ENCODE measurements around the gene PLK4. TPM values are rescaled to one million over a fixed set of nuclear protein-coding genes. Genes with fewer than 3 reads are reported as not detected.

The PLK4 gene
- 1 to 10 TPM; 1.2 to 2.1 TPM for total RNA-seq

DNA sequence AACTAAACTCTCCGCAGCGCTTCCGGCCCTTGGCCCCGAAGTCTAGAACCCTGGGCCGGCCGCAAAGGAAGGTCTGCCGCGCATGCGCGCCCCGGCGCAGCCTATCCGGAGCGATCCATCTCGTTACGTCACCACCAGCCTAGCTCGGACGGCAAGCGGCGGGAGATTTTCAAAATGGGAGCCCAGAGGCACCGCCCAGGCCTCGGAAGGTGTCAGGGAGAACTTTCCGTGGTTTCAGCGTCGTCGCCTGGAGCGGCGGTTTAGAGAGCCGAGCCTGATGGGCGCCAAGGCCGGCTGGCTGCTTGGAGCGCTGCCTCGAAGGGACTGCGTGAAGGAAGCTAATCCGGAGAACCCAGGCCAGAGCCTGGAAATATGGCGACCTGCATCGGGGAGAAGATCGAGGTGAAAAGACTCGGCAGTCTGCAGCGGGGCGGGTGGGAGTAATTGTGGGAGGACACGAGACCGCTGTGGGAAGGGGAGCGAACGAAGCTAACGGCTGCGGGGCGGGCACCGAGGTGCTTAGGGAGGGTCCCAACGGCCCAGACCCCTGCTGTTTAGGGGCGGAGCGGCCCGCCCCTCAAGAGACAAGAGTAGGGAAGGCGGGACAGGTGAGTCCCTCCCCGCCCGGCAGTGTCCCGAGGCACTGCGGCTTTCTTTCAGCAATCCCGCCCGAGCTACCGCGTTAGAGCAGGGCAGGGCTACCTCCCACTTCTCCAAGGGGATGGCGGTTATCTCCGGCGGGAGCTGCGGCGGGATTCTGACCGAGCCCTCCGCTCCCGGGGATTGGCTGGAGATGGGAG lies at the start of gene PLK4:
Gene PLK4, plus strand, starts transcription at position 131 of the 800 bp plus-strand sequence. Its CDS starts 242 bp downstream, at position 373.
- ATAC-seq (ENCODE audit: insufficient number of reproducible peaks, low FRiP score, low read depth) (peak; percentile 98), DNase-seq (ENCODE audit: low spot score) (peak; percentile 71)

DNA sequence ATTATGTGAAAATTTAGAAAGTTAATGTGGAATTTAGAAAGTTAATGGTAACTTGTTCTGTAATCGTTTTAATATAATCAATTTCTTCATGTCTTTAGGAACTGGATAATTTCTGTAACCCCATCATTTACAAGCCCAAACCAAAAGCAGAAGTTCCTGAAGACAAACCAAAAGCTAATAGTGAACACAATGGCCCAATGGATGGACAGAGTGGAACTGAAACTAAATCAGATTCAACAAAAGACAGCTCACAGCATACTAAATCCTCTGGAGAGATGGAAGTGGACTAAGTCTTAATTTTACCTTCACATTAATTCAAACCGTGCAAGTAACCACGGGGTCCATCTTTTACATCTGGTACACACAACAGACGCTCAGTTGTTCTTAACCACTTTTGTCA lies 48.1 kb upstream of the PLK4 start:
- no peak overlapping the region for H3K4me3 ChIP-seq
- DNase-seq (ENCODE audit: low spot score) (no peak), ATAC-seq (ENCODE audit: insufficient number of reproducible peaks, low FRiP score, low read depth) (no peak)
- H3K4me1 ChIP-seq (ENCODE audit: control insufficient read depth in 1 of 2, low read depth in 2 of 2), result no peaks in the 10 kb centered on the region
- no peaks in the 10 kb centered on the region for H3K27me3 ChIP-seq (replicated peaks; ENCODE audit: insufficient read depth)
- no peak overlapping the region for H3K27ac ChIP-seq
- TF ChIP-seq, protein P1, sequence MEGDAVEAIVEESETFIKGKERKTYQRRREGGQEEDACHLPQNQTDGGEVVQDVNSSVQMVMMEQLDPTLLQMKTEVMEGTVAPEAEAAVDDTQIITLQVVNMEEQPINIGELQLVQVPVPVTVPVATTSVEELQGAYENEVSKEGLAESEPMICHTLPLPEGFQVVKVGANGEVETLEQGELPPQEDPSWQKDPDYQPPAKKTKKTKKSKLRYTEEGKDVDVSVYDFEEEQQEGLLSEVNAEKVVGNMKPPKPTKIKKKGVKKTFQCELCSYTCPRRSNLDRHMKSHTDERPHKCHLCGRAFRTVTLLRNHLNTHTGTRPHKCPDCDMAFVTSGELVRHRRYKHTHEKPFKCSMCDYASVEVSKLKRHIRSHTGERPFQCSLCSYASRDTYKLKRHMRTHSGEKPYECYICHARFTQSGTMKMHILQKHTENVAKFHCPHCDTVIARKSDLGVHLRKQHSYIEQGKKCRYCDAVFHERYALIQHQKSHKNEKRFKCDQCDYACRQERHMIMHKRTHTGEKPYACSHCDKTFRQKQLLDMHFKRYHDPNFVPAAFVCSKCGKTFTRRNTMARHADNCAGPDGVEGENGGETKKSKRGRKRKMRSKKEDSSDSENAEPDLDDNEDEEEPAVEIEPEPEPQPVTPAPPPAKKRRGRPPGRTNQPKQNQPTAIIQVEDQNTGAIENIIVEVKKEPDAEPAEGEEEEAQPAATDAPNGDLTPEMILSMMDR (IDR thresholded peaks at IDR 0.05), result no peak
- peaks cover 8% of the 10 kb centered on the region for H3K36me3 ChIP-seq
- H3K9me3 ChIP-seq, result no peaks in the 10 kb centered on the region

More for the DNA sequence above, at the start of gene PLK4:
- Histone ChIP-seq H3K36me3 (no peaks in the 10 kb centered on the region), H3K4me3 (peak within 1 kb of the TSS; percentile 80), H3K27ac (peak within 1 kb of the TSS; percentile 52 to 74), H3K27me3 (replicated peaks; ENCODE audit: insufficient read depth) (no peaks in the 10 kb centered on the region), H3K4me1 (ENCODE audit: control insufficient read depth in 1 of 2, low read depth in 2 of 2) (peaks cover 8 to 12% of the 10 kb centered on the region in 2 donors), H3K9me3 (no peaks in the 10 kb centered on the region)
- TF ChIP-seq, protein P1 (IDR thresholded peaks at IDR 0.05), result no peak

DNA sequence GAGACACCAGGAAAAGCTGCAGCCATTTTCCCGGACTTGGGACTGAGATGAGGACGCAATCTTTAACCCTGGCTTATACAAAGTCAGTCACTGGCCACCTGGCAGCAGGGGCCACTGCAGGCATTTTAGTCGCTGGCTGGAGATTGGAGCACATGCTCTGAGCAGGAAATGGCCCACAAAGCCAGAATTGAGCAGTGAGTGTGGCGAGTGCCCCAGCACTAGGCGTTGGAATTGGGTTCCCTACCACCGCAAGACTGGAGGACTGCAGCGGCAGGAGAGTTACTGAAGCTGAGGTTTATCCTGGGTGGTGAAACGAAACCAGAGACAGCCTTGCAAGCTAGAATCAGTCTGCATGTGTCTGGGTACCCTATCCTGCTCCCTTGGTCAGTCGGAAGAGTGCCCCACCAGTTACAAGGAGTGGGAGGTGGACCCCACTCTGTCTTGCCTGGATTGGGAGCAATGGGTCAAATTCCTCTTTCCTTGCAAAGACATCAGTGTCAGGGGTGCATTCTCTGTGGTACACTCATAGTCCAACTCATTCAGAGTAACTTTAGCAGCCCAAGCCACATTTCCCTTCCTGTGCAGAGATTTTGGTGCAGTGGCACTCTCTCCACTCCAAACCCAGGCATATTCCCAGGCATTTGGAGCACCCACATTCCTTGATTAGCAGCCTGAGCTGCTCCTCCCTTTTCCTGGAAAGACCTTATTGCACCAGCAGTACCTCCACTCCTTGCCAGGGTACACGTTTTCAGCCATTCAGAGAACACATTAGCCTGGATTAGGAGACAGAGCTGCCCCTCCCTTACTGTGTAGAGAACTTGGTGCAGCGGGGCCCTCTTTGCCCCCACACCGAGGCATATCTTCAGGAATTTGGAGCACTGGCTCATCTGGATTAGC lies 36.7 kb upstream of the PLK4 start:
- no peak overlapping the region for H3K4me3 ChIP-seq
- no peaks in the 10 kb centered on the region for H3K36me3 ChIP-seq
- peaks cover 14% of the 10 kb centered on the region for H3K9me3 ChIP-seq
- no peaks in the 10 kb centered on the region for H3K27me3 ChIP-seq (replicated peaks; ENCODE audit: insufficient read depth)
- TF ChIP-seq, protein P1 (IDR thresholded peaks at IDR 0.05), result no peak
- no peak for DNase-seq (ENCODE audit: low spot score)
- ATAC-seq (ENCODE audit: insufficient number of reproducible peaks, low FRiP score, low read depth), result no peak
- H3K4me1 ChIP-seq (ENCODE audit: control insufficient read depth in 1 of 2, low read depth in 2 of 2), result no peaks in the 10 kb centered on the region
- H3K27ac ChIP-seq, result no peak overlapping the region

DNA sequence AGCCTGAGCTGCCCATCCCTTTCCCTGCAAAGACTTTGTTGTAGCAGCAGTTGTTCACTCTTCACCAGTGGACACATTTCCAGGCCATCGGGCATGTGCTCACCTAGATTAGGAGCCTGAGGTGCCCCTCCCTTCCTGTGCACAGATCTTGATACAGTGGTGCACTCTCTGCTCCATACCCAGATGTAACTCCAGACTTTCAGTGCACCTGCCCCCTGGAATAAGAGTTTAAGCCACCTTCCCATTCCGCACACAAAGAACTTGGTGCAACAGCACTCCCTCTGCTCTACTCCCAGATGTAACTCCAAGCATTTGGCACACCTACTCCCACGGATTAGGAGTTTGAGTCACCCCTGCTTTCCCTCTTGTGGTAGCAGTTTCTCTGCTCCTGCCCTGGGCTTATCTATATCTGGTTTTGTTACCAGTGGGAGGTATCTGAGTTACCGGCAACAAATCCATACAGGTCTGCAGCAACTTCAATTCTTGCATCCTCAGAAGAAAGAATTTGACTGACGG lies 36.0 kb upstream of the PLK4 start:
- Histone ChIP-seq H3K4me3 (no peak overlapping the region), H3K4me1 (ENCODE audit: control insufficient read depth in 1 of 2, low read depth in 2 of 2) (no peaks in the 10 kb centered on the region), H3K36me3 (no peaks in the 10 kb centered on the region), H3K9me3 (peaks cover 18% of the 10 kb centered on the region), H3K27ac (no peak overlapping the region), H3K27me3 (replicated peaks; ENCODE audit: insufficient read depth) (no peaks in the 10 kb centered on the region)
- ATAC-seq (ENCODE audit: insufficient number of reproducible peaks, low FRiP score, low read depth) (no peak), DNase-seq (ENCODE audit: low spot score) (no peak)
- TF ChIP-seq, protein P1 (IDR thresholded peaks at IDR 0.05), result no peak

DNA sequence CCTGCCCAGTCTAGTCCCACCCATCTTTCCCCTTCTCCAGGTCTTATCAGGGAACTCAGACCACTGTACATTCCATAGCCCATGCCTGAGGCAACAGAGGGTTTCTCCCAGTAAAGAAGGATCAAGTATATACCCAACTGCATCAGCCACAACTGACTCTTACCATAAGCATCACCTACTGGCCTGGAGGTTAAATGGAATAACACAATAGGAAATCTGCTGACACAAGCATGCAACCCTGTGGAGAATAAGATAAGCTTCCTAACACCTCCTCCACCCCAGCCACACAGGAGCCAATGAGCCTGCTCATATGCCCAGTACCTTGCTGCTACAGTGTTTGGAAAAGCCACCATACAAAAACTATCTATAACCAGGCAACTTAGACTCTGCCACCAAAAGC lies 34.6 kb upstream of the PLK4 start:
- Histone ChIP-seq H3K27me3 (replicated peaks; ENCODE audit: insufficient read depth) (no peaks in the 10 kb centered on the region), H3K4me1 (ENCODE audit: control insufficient read depth in 1 of 2, low read depth in 2 of 2) (no peaks in the 10 kb centered on the region), H3K9me3 (peaks cover 30% of the 10 kb centered on the region), H3K36me3 (no peaks in the 10 kb centered on the region), H3K27ac (no peak overlapping the region), H3K4me3 (no peak overlapping the region)
- DNase-seq (ENCODE audit: low spot score) (no peak), ATAC-seq (ENCODE audit: insufficient number of reproducible peaks, low FRiP score, low read depth) (no peak)
- TF ChIP-seq, protein P1 (IDR thresholded peaks at IDR 0.05), result no peak

Measured in thoracic aorta (tissue), 2 donors.